Measurements from ENCODE around the gene ERBB2. TPM values are rescaled to one million over a fixed set of nuclear protein-coding genes. Genes with fewer than 3 reads are reported as not detected.
A peak's percentile ranks its signal among the peaks of the same experiment; 100 is the strongest.
"Not testable (repeated sequence)": the region's sequence is repeated elsewhere in the genome, so short reads cannot be mapped to it uniquely, and the experiment has no call there.

Gene ERBB2
- total RNA-seq, 1 experiment from 2014 or later = 17.8 TPM

- no peak for DNase-seq (ENCODE audit: low read depth)
Observed at GRCh38 chr17:39757931-39758873, 58.3 kb downstream of the ERBB2 start.

GRCh38 chr17:39759204-39759603, 59.3 kb downstream of the ERBB2 start:
- no peak for DNase-seq (ENCODE audit: low read depth)

- peak; percentile 8 for DNase-seq (ENCODE audit: low read depth)
Observed at GRCh38 chr17:39761861-39762496, 62.1 kb downstream of the ERBB2 start.

- DNase-seq (ENCODE audit: low read depth) = no peak
Observed at GRCh38 chr17:39763051-39763820, 63.4 kb downstream of the ERBB2 start.

- DNase-seq (ENCODE audit: low read depth) = not testable (repeated sequence)
Observed at GRCh38 chr17:39764171-39764570, 64.3 kb downstream of the ERBB2 start.

GRCh38 chr17:39765175-39765574, 65.3 kb downstream of the ERBB2 start:
- no peak for DNase-seq (ENCODE audit: low read depth)

- DNase-seq (ENCODE audit: low read depth) = no peak
Observed at GRCh38 chr17:39765766-39766165, 65.9 kb downstream of the ERBB2 start.

- no peak for DNase-seq (ENCODE audit: low read depth)
Observed at GRCh38 chr17:39767147-39767546, 67.3 kb downstream of the ERBB2 start.

GRCh38 chr17:39769974-39770587, 70.2 kb downstream of the ERBB2 start:
- peak; percentile 92 for DNase-seq (ENCODE audit: low read depth)

GRCh38 chr17:39772415-39772814, 72.6 kb downstream of the ERBB2 start:
- DNase-seq (ENCODE audit: low read depth) = no peak

GRCh38 chr17:39772987-39773934, 73.4 kb downstream of the ERBB2 start:
- no peak for DNase-seq (ENCODE audit: low read depth)

GRCh38 chr17:39774047-39774446, 74.2 kb downstream of the ERBB2 start:
- DNase-seq (ENCODE audit: low read depth) = no peak

GRCh38 chr17:39775031-39775430, 75.2 kb downstream of the ERBB2 start:
- no peak for DNase-seq (ENCODE audit: low read depth)

- no peak for DNase-seq (ENCODE audit: low read depth)
Observed at GRCh38 chr17:39776252-39776651, 76.4 kb downstream of the ERBB2 start.

GRCh38 chr17:39777534-39778365, 77.9 kb downstream of the ERBB2 start:
- DNase-seq (ENCODE audit: low read depth) = no peak
